Thyroid gland (tissue), 4 donors: ENCODE data around the gene KRAS.

Source experiments
- POLR2A ChIP-seq, 2 donors: fragments of 450-650 bp; IDR thresholded peaks; one replicate each; pipeline ENCODE4 v1.6.1; 2017; ENCODE audit warnings: antibody characterized with exemption in 2 of 2, mild to moderate bottlenecking in 2 of 2, moderate library complexity in 1 of 2
- TF ChIP-seq, protein P1 (sequence below), 6 experiments: fragments of 200-600 bp in 3 of 6; fragments of 450-650 bp in 3 of 6; sonication (generic) in 3 of 6; IDR thresholded peaks; one replicate each; pipeline ENCODE4 v1.5.1; 2016 to 2019; ENCODE audit warnings: antibody characterized with exemption in 6 of 6, mild to moderate bottlenecking in 2 of 6, inconsistent platforms in 1 of 6, moderate library complexity in 1 of 6

DNA sequence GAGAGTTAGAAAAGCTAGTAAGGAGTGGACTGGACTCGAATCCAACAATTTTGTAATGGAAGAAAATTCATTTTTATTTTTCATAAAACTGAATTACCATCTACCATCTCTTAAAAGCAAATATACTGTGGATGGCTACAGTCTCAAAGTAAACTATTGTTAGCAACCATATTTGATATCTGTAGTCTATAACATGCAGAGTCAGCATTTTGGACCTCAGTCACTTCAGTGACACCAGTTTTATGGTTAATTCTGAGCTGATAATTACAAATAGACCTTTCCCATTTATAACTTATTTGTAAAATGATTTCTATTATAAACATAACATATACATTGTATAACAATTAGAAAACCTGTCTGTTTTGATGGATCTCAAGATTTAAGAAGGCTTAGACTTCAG, 2.0 kb downstream of the KRAS start:
- TF ChIP-seq, protein P1, sequence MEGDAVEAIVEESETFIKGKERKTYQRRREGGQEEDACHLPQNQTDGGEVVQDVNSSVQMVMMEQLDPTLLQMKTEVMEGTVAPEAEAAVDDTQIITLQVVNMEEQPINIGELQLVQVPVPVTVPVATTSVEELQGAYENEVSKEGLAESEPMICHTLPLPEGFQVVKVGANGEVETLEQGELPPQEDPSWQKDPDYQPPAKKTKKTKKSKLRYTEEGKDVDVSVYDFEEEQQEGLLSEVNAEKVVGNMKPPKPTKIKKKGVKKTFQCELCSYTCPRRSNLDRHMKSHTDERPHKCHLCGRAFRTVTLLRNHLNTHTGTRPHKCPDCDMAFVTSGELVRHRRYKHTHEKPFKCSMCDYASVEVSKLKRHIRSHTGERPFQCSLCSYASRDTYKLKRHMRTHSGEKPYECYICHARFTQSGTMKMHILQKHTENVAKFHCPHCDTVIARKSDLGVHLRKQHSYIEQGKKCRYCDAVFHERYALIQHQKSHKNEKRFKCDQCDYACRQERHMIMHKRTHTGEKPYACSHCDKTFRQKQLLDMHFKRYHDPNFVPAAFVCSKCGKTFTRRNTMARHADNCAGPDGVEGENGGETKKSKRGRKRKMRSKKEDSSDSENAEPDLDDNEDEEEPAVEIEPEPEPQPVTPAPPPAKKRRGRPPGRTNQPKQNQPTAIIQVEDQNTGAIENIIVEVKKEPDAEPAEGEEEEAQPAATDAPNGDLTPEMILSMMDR (IDR thresholded peaks at IDR 0.05), result no peak
- TF ChIP-seq POLR2A (IDR thresholded peaks at IDR 0.05), result no peak
